HG03095 (cell line): Measurements from ENCODE around the gene MCIDAS.

ENCODE experiments used
- ATAC-seq: cut with Tn5 transposase; IDR thresholded peaks from one replicate; pipeline ENCODE4 v1.9.1; 2021; ENCODE audit warnings: moderate library complexity; ENCODE audit not compliant: unreplicated experiment

The MCIDAS gene

GRCh38 chr5:55226934-55227663 is at the start of gene MCIDAS:
MCIDAS (minus strand) TSS chr5:55227315; CDS start chr5:55227138, 177 bp downstream.
- ATAC-seq, result peak; percentile 47

DNA sequence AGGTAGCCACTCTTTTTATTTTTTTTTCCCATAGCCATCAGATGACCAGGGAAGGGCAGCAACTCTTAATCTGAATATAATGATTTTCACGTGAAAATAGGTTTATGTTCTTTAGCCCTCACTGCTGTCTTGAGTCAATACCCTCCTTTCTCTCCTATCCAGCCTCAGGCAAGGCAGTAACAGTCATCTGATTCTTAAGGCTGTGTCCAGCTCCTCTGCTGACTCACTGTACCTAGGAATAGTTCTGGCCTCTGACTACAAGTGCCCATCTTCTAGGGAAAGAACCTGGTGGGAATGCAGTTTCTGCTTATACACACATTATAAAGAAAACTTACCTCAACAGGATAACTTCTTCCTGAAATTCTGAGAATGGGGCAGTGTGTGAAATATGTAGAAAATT is 49.7 kb upstream of the MCIDAS start:
- no peak for ATAC-seq

DNA sequence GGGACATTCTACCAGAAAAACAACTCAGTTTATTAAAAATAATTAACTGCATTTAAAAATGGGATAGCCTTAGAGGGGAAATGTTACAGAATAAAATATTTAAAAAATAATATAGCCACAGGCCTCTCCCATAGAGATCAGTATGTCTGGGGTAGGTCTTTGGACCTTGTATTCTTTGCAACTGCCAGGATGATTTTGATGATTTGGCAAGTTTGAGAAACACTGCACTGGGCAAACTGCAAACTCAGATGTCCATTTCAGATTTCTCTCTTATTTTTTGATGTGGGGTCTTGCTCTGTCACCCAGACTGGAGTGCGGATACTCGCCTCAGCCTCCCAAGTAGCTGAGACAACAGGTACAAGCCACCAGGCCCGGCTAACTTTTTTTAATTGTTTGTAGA is 31.2 kb upstream of the MCIDAS start:
- no peak for ATAC-seq

GRCh38 chr5:55254802-55255201 is 27.7 kb upstream of the MCIDAS start:
- ATAC-seq, result no peak

DNA sequence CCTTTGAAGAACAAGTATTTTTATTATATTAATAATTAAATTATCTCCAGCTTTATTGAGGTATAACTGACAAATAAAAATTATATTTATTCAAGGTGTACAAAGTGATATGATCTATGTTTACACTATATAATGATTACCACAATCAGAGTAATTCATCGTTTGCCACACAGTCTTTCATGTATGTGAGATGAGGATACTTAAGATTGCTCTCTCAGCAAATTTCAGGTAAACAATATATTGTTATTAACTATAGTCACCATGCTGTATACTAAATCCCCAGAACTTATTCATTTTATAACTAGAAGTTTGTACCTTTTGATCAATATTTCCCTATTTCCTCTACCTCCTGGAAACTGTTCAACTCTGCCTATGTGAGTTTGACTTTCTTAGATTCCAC is 22.9 kb upstream of the MCIDAS start:
- no peak for ATAC-seq

DNA sequence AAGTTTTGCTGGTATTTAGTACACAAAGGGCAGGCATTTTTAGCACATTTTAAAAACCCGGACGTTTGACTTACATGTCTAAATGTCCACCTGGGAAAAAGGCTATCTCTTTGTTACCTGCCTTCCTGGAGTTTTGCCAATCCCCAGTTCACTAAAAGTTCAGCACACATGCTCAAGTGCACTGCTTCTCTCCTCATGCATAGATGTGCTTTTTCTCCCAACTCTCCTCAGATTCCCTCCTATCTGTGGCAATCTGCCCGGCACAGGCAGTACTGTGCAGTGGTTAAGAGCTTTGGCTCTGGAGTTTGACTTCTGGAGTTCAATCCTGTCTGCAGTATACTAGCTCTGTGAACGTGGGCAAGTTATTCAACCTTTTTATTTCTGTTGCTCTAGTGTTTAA is 14.6 kb upstream of the MCIDAS start:
- no peak for ATAC-seq

DNA sequence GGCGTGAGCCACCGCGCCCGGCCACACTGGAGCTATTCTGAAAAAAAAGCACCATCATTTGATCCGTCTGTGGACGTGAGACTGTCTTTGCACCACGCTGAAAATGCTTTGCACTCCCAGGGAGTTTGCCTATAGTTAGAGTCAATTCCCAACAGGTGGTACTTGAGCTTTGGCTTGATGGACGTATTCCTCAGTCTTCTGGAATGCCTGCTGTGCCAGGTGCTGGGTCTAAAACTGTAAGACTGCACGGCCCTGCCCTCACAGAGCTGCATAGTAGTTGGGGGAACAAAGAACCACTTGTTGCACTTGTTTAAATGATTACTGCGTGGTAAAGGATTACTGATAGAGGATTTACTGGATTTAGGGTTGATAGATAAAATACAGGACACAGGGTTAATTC is 9.7 kb upstream of the MCIDAS start:
- no peak for ATAC-seq

GRCh38 chr5:55234121-55234700 is 7.1 kb upstream of the MCIDAS start:
- no peak for ATAC-seq

DNA sequence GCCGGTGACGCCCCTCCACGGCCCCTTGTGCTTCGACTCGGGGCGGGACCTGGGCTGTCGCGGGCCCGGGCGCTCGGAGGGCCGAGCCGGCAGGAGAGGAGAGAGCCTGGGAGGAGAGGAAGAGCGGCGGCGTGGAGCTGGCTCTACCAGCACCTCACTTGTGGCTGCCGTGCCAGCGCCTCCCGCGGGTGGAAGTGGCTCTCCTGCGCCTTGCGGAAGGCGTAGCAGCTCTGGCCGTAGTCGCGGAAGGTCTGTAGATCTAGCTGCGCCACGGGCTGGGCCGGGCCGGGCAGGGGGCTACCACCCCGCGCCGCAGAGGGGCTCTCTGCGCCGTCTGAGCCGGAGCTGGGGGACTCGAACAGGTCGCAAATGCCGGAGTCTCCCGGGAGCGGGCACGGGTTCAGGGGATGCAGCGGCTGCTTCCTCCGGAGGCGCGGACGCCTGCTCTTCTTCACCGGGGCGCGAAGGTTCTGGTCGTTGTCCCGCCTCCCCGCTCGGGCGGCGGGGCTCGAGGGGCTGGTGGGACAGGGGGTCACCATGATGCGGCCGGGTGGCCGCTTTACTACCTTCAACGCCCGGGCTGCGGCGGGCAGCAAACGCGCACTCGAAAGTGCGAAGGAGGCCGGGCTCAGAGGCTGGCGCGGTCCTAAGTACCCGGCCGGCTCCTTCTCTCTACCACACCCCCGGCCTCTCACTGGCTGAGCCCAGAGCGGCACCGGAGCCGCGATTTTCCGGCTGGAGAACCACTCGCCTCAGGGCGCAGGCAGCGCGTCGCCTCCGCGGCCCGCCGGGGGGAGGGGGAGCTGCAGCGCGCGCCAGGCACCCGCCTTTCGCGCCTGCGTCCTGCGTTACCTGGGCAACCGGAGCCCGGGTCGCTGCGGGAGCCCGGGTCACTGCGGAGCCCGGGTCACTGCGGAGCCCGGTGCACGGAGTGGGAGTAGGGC is 6.1 kb upstream of the MCIDAS start, which contains the start of gene CCNO:
CCNO (minus strand) TSS at position 624 of the 944 bp plus-strand sequence; CDS start at position 539, 85 bp downstream.
- ATAC-seq, result peak; percentile 72

DNA sequence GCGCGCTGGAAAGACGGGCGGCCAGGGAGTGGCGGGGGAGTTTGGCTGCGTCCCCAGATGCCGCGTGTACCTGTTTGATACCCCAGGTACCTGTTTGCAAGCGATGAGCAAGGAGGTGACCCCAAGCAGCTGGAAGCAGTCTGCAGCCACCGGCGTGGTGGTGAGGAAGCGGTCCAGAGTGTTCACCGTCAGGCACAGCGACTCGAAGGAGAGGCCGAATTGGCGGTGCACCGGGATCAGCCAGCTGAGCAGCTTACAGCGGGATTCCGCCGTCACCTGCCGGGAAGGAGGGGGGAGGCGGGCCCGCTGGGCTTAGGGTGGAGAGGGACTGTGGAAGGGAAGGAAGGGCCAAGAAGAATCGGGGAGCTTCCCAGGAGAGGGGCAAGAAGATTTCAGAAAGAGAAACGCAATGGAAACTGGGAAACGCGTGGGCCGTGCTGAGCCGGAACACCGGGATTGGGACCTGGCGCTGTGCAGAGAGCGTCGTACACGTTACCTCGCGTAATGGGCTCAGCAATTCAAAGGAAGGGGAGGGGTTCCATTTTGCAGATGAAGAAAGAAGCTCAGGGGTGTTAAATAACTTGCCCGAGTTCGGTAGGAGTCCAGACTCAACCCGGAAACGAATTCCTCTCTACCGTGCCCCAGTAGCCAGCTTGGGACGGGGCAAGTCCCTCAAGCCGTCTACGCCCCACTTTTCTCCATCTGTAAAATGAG is 5.3 kb upstream of the MCIDAS start:
- no peak for ATAC-seq

GRCh38 chr5:55231919-55232270 is 4.8 kb upstream of the MCIDAS start:
- ATAC-seq, result no peak

DNA sequence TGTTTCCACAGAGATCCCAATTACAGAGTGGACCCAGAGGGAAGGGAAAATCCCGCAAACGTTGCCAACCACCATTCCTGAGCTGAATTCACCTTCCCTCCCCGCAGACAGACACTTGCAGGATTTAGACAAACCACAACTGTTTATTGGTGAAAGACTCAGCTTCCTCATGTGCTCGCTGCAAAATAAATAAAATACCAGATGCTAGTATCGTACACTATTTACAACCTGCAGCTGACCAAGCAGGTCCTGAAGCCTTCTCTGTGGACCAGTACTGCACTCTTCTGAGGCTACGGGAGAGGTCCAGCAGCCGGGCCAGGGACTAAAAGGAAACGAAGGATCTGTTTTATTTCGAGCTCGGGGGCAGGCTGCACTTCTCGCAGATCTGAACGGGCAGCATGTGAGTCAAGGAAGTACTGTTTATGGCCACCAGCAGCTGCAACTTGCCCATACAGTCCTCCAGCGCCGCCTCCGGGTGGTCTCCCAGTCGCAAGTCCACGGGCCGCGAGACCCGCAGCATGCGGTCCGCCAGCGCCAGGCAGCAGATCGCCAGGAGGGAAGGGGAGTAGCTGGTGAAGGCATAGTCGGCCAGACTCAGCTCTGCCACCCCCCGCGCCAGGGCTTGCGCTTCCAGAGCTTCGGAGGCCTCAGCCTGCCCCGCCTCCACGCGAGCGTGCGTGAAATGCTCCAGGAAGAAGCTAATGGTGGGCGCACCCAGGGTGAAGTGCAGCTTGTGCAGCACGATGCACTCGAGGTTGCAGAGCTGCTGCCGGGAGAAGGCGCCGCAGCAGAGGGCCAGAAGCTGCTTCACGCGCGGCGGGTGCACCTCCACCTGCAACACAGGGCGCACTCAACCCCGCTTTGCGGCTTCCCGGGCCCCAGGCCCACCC is 4.2 kb upstream of the MCIDAS start:
- no peak for ATAC-seq

DNA sequence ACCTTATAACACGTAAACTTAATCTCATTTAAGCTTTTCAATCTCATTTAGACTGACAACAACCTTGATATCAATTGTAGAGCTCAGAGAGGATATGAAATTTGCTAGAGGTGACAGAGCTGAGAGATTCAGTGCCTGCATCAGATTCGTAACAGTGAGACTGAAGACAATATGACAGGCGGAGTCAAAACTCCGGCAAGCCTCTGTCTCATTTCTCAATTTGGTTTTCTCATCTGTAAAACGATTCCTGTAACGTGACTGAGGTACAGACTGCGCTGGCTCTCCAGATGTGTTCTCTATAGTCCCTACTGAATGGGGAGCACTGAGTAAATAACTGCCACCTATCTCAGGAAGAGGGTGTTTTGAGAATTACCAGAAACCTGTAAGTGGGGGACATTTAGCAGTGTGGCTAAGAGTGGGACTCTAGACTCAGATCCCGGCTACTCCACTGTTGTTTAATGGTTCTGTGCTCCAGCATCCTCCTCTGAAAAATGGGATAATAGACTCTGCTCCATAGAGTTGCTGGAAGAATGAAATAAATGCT is 3.0 kb upstream of the MCIDAS start:
- no peak for ATAC-seq

- ATAC-seq, result no peak
Observed at GRCh38 chr5:55227664-55228430, 732 bp upstream of the MCIDAS start.

GRCh38 chr5:55226027-55226933 is 835 bp downstream of the MCIDAS start:
- peak; percentile 59 for ATAC-seq

GRCh38 chr5:55225346-55225745 is 1.8 kb downstream of the MCIDAS start:
- no peak for ATAC-seq

DNA sequence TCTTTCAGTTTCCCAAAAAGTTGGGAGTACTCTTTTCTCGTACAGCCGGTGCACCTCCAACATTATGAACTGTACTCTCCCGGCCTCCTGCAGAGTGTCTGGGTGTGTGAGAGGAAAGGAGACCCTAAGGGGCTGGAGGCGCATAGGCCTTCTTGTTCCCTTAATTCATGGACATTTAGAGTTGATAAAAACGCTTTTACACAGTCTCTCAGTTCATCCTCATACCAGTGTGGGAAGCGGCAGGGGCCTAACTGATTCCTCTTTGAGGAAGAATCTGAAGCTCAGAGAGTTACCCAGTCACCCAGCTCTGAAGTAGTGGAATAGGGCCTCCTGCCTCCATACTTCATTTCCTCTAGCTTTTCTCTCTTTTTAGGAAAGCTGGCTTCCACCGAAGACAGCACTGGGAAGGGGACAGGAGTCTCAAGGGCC is 3.3 kb downstream of the MCIDAS start:
- ATAC-seq, result no peak
